Posterior vena cava (tissue), 2 donors: ENCODE results near the gene DSCAM. TPM values are rescaled to one million over a fixed set of nuclear protein-coding genes. Genes with fewer than 3 reads are reported as not detected.

ENCODE experiments used
- DNase-seq: peaks from one replicate; pipeline ENCODE4 v3.0.0-alpha.2; 2020; ENCODE audit warnings: low spot score
- intact Hi-C, 2 donors: fragments of 100-400 bp; cut with DNase I; formaldehyde crosslinking; loops; one replicate each; pipeline versions ENCODE4 v1.14.1 to v1.14.2; 2022 to 2023
- total RNA-seq, 2 donors: library from RNA; stranded (reverse); fragmentation: NEBNext Ultra II Directional; extraction: Animal tissue kit (Norgen Biotek cat#: 25700); gene quantifications; one replicate each; pipeline ENCODE4 v1.2.1, GENCODE V29; 2021
- donor health status: DM: yes; HTN: yes; CAD: no.
- donor health status: DM: yes; HTN: yes; CAD: no.

Gene DSCAM
- total RNA-seq, 2 donors from 2014 or later, result 0.05 to 0.09 TPM

GRCh38 chr21:40095477-40095876 lies 751.5 kb downstream of the DSCAM start:
- intact Hi-C loops, result no loop called here
- DNase-seq, result no peak

- no peak for DNase-seq
- intact Hi-C loops, result no loop called here
Observed at GRCh38 chr21:40080385-40080784, 766.6 kb downstream of the DSCAM start.

- no peak for DNase-seq
- intact Hi-C loops, result no loop called here
Observed at GRCh38 chr21:40074710-40075109, 772.2 kb downstream of the DSCAM start.

- intact Hi-C loops, result no loop called here
- no peak for DNase-seq
Observed at GRCh38 chr21:40074198-40074597, 772.8 kb downstream of the DSCAM start.

DNA sequence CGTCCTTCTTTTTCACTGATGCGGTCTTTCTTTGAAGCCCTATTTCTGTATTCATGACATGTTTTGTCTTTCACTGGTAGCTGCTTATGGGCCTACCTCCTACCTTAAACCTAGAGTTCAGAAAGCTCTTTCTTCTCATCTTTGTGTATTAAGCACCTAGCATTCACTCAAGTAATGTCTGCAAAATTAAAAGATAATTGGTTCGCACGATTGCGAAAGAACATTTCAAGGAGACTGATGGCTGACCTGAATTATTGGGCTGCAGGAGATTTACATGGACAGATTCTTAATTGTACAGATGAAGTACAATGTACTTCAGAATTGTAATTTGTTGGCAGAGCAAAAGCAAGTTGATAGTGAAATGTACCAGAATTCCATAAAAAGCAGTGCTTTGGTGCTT lies 773.3 kb downstream of the DSCAM start:
- DNase-seq, result no peak
- intact Hi-C loops, result no loop called here

GRCh38 chr21:40070871-40071270 lies 776.1 kb downstream of the DSCAM start:
- intact Hi-C loops, result no loop called here
- no peak for DNase-seq

DNA sequence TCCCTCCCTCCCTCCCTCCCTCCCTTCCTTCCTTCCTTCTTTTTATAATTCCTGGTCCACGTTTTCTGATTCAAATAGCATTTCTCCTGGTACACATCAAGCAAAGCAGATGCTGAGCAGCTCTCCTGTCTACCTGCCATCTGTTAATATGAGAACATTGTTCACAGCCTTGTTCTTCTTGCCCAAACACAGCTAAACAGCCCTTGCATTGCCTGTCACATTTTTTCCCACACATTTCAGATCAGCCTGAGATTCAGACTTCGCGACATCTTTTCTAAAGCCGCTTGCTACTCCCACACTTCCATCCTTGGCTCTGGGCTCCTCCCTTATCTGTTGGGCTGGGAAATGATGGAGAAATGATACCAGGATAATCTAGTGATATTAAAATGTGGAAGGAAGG lies 779.2 kb downstream of the DSCAM start:
- no peak for DNase-seq
- intact Hi-C loops, result no loop called here

GRCh38 chr21:40066221-40066620 lies 780.7 kb downstream of the DSCAM start:
- no peak for DNase-seq
- intact Hi-C loops, result no loop called here

DNA sequence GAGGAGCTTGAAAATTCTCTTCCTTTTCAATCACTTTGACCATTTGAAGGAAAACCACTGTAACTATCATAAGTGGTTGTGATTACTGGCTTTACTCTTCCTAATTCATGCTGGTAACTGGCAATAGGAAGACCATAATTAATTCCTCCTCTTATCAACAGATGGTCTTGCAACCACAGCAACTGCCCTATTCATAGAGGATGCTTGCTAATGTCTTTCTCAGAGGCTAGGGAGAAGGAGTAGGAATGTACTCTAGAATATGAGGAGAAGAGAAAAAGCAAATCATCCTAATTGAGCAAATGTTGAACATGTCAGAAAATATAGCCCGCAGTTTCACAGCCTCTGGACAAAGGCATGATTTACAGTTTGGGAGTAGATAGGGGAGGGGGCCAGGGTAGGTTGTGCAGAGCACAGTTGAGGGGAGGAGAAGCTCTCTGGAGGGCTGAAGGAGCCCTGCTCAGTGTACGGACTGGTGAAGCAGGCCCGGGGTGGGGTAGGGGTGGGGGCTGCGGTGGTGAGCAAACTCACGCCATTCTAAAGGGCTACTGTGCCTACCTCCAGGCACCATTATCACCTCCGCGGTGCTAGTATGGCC lies 786.8 kb downstream of the DSCAM start:
- intact Hi-C loops, result no loop called here
- no peak for DNase-seq

GRCh38 chr21:40057331-40057730 lies 789.6 kb downstream of the DSCAM start:
- intact Hi-C loops, result loop anchor here in 1 of 2 donors (10.0 kb wide), 1 partner anchor 263 kb away; no protein-coding TSS in a partner anchor
- DNase-seq, result no peak

DNA sequence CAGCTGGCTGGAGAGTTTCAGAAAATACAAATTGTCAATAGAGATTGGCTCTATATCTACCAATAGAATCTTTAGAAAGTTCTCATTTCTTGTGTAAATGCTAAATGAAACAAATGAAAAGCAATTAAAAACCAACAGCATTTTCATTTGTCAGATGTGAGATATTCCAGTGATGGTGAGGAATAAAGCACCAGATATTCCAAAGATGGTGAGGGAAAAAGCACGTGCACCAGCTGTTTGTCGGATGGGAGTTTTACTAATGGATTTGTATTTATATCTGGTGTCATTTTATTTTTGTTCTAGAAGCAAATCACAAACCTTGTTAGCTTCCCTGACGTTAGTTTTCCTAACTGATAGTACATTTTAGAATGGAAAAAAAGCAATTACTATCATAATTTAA lies 790.9 kb downstream of the DSCAM start:
- DNase-seq, result no peak

GRCh38 chr21:40054403-40054802 lies 792.6 kb downstream of the DSCAM start:
- intact Hi-C loops, result loop anchor here in 1 of 2 donors (10.0 kb wide), 1 partner anchor 260 kb away; no protein-coding TSS in a partner anchor
- no peak for DNase-seq

More for the DNA sequence above, 790.9 kb downstream of the DSCAM start:
- intact Hi-C loops, result loop anchor here in 1 of 2 donors (10.0 kb wide), 1 partner anchor 261 kb away; no protein-coding TSS in a partner anchor

DNA sequence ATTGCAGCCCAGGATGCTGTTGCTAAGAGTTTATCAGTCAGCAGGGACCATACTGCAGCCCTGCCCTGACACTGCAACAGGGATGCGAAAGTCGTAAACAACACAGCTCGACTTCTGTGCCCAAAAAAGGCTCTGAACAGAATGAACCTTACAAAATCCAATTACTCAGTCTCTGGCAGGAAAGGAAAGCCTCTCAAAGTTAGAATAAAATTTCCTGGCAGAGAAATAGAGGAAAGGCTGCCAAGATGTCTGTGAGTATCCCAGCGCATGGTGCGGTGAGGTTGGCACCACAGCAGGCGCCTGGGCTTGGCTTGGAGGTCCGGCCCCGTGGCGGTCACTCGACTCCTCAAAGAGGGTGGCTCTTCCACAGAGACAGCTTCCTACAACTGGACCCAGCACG lies 794.0 kb downstream of the DSCAM start:
- intact Hi-C loops, result loop anchor here in 1 of 2 donors (10.0 kb wide), 1 partner anchor 258 kb away; no protein-coding TSS in a partner anchor
- peak; percentile 86 for DNase-seq

DNA sequence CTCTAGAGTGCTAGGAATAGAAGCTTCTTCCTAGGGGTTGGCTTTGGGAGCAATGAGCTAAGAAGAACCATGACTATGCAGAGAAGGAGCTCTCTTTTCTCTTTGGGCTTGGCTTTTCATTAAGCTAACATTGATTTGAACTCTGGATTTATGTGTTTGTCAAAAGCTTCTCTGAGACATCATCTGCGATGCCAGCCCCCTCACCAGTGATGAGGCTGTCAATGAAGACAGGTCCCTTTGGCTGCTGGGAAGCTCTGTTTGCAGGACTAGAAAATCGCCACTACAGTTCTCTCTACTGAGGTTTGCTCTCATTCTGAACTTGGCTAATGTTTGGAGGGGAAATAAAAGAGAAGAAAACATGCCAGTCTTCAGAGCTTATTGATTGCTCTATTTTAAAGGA lies 794.7 kb downstream of the DSCAM start:
- no peak for DNase-seq
- intact Hi-C loops, result loop anchor here in 1 of 2 donors (10.0 kb wide), 1 partner anchor 257 kb away; no protein-coding TSS in a partner anchor

DNA sequence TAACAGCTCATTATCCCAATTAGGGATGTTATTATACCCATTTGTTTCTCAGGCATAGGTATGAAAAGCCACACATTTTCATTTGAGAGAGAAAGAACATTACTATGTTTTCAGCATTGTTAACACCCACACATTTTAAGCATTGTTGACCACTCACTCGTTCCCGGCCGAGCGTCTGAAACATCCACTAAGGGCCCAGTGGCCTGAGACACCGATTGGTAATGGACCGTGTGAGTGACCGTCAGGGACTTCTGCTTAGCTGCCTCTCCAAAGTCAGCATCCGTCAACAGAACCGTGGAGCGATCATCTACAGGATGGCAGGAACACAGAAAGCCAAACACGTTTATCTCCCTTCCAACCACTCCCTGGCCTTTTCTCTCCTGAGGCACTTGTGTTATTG lies 795.2 kb downstream of the DSCAM start:
- intact Hi-C loops, result loop anchor here in 1 of 2 donors (10.0 kb wide), 1 partner anchor 257 kb away; no protein-coding TSS in a partner anchor
- DNase-seq, result no peak

DNA sequence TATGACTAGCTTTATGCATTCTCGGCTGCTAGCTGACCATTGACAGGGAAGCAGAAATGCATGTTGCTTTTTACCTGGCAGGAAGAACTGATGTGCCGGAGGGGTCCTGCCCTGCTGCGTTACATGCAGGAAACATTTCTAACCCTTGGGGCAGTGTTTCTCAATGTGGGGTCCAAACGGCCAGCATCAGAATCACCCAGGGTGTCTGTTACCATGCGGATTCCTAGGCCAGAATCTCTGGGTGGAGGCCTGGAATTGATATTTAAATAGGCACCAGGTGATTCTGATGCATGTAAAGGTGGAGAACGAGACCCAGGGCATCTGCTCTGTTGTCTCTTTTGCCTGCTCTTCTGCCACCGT lies 797.0 kb downstream of the DSCAM start:
- DNase-seq, result no peak
- intact Hi-C loops, result loop anchor here in 1 of 2 donors (10.0 kb wide), 2 partner anchors 255 to 1385 kb away; no protein-coding TSS in a partner anchor

DNA sequence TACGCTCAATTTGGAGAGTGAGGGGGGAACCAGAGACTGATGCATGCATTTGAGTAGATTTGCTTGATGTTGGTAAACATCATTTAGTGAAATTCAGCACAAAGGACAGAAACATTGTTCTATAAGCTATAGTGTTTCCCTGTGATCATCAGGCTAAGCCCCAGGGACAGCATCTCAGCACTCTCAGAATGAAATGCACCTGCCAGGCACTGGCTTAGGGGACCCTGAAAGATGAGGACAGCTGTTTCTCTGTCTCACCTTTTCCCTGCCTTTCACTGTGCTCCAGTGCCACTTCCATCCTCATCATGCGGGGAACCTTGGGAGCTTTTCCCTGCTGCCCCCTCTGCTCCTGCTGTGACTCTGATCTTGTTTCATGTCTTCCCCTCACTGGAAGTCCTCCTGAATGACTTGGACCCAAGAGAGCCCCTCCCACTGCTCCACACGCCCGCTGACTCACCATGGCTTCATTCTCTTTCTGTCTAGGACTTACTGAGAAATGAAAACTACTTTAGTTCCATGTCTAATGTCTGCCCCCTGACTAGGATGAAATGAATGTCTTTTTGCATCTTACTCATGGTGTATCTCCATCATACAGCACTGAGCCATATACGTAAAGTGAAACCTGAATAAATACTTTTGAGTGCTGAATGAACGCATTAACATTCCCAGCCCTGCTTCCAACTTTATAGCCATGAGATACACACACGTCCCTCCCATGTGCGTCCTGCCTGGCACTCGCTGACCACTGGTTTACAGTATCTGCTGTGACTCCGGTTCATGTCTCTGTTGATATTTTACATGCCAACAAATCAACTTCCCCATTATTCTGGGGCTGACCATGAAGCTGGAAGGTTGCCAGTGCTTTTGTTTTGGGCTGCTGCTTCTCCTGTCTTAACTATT lies 797.7 kb downstream of the DSCAM start:
- no peak for DNase-seq
- intact Hi-C loops, result loop anchor here in 1 of 2 donors (10.0 kb wide), 1 partner anchor 1386 kb away; no protein-coding TSS in a partner anchor

GRCh38 chr21:40047993-40048730 lies 798.8 kb downstream of the DSCAM start:
- intact Hi-C loops, result loop anchor here in 1 of 2 donors (10.0 kb wide), 1 partner anchor 1387 kb away; no protein-coding TSS in a partner anchor
- DNase-seq, result no peak

GRCh38 chr21:40047211-40047610 lies 799.7 kb downstream of the DSCAM start:
- intact Hi-C loops, result loop anchor here in 1 of 2 donors (10.0 kb wide), 1 partner anchor 1388 kb away; no protein-coding TSS in a partner anchor

More at GRCh38 chr21:40047211-40047610, 799.7 kb downstream of the DSCAM start:
- DNase-seq, result no peak
